Measurements from ENCODE around the gene CUTA.

DNA sequence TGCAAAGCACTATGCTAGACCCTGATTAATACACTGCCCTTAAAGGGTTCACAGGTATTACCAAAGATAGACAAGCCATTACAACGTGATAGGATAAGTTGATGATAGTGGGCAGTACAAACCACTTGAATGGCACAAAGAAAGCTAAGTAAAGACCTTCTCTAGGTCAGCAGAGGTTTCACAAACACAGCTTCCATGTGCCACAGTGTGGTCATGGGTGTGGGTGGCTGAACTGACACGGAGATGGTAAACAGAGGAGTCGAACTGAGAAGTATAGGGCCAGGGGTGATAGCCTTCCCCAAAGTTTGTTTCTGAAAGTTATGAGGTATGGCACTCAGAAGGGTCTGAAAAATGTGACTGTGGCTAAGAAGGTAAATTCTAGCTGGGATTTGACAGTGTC is 40.8 kb upstream of the CUTA start:
- TF ChIP-seq, protein P1, sequence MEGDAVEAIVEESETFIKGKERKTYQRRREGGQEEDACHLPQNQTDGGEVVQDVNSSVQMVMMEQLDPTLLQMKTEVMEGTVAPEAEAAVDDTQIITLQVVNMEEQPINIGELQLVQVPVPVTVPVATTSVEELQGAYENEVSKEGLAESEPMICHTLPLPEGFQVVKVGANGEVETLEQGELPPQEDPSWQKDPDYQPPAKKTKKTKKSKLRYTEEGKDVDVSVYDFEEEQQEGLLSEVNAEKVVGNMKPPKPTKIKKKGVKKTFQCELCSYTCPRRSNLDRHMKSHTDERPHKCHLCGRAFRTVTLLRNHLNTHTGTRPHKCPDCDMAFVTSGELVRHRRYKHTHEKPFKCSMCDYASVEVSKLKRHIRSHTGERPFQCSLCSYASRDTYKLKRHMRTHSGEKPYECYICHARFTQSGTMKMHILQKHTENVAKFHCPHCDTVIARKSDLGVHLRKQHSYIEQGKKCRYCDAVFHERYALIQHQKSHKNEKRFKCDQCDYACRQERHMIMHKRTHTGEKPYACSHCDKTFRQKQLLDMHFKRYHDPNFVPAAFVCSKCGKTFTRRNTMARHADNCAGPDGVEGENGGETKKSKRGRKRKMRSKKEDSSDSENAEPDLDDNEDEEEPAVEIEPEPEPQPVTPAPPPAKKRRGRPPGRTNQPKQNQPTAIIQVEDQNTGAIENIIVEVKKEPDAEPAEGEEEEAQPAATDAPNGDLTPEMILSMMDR (IDR thresholded peaks at IDR 0.05): no peak
- no peak for TF ChIP-seq POLR2A (IDR thresholded peaks at IDR 0.05)

Data from right lobe of liver (tissue), 4 donors.